Measurements from ENCODE around the gene GNG12. TPM values are rescaled to one million over a fixed set of nuclear protein-coding genes. Genes with fewer than 3 reads are reported as not detected.

Gene GNG12
- total and polyA plus RNA-seq, 9 of the 15 experiments (the other 6 are each of a cell fraction or from before 2014, with no cell fraction given): 2.6 to 6.0 (median 4.1) TPM

DNA sequence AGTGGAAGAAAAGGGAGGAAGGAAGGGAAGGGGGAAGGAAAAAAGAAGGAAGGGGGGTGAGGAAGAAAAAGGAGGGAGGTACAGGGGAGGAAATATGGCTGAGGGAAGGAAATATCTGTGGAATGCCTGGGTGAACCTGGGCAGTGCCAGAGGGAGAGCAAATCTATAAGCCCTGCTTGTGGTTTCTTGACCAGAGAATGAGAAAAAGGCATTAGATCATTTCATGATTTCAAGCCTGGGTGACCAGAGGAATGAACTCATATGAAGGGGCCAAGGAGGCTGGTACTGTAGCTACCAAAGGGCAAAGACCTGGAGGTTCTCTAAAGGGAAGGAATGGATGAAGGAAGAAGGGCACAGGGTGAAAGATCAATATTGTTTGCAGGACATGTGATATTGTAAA, 31.4 kb downstream of the GNG12 start:
- FAIRE-seq (no peak), ATAC-seq (no peak), DNase-seq (ENCODE audit: extremely low read depth in 1 of 4, low spot score in 3 of 4) (no peak)
- H3K4me2 ChIP-seq (ENCODE audit: insufficient read depth, low read length): no peak overlapping the region
- no peak overlapping the region for H3K9ac ChIP-seq (ENCODE audit: insufficient read depth in 1 of 2, low read depth in 2 of 2, low read length in 2 of 2)
- H3K4me3 ChIP-seq: no peak overlapping the region
- H4K20me1 ChIP-seq (replicated peaks; ENCODE audit: control insufficient read depth, insufficient read depth, low read length): no peaks in the 10 kb centered on the region
- no peaks in the 10 kb centered on the region for H3K36me3 ChIP-seq (ENCODE audit: control insufficient read depth, insufficient read depth, low read length)
- ChIA-PET CTCF (ENCODE audit: low intra/inter-chr PET ratio) (no interaction called here), POLR2A (no interaction called here)
- H3K9me3 ChIP-seq (replicated peaks; ENCODE audit: control insufficient read depth, insufficient read depth, low read depth, low read length): no peaks in the 10 kb centered on the region
- BruUV-seq (replicated peaks): no TSS peak
- no peaks in the 10 kb centered on the region for H3K4me1 ChIP-seq (replicated peaks in 1 of 2; ENCODE audit: control insufficient read depth in 2 of 2, insufficient read depth in 2 of 2, low read length in 2 of 2)
- peaks cover 13 to 15% of the 10 kb centered on the region in 2 experiments; a peak in 4 of 5 replicates for H3K27me3 ChIP-seq (ENCODE audit: control insufficient read depth in 2 of 2, insufficient read depth in 2 of 2, low read length in 2 of 2)
- intact Hi-C loops (cut with micrococcal nuclease) (no loop called here), in situ Hi-C loops (cut with MboI) (no loop called here)
- TF ChIP-seq SNRNP70 (optimal IDR thresholded peaks at IDR 0.05; ENCODE audit: low read depth, low read length): no peak
- TF ChIP-seq, protein P1, sequence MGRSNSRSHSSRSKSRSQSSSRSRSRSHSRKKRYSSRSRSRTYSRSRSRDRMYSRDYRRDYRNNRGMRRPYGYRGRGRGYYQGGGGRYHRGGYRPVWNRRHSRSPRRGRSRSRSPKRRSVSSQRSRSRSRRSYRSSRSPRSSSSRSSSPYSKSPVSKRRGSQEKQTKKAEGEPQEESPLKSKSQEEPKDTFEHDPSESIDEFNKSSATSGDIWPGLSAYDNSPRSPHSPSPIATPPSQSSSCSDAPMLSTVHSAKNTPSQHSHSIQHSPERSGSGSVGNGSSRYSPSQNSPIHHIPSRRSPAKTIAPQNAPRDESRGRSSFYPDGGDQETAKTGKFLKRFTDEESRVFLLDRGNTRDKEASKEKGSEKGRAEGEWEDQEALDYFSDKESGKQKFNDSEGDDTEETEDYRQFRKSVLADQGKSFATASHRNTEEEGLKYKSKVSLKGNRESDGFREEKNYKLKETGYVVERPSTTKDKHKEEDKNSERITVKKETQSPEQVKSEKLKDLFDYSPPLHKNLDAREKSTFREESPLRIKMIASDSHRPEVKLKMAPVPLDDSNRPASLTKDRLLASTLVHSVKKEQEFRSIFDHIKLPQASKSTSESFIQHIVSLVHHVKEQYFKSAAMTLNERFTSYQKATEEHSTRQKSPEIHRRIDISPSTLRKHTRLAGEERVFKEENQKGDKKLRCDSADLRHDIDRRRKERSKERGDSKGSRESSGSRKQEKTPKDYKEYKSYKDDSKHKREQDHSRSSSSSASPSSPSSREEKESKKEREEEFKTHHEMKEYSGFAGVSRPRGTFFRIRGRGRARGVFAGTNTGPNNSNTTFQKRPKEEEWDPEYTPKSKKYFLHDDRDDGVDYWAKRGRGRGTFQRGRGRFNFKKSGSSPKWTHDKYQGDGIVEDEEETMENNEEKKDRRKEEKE (IDR thresholded peaks at IDR 0.05; ENCODE audit: borderline replicate concordance in 1 of 2, control insufficient read depth in 1 of 2, low read depth in 2 of 2, low read length in 1 of 2): no peak
- no peak for TF ChIP-seq BMI1 (IDR thresholded peaks at IDR 0.05; ENCODE audit: low read length)
- TF ChIP-seq JUND (IDR thresholded peaks at IDR 0.05; ENCODE audit: borderline replicate concordance, low read depth, low read length): no peak
- TF ChIP-seq JUND (tag; IDR thresholded peaks at IDR 0.05; ENCODE audit: borderline replicate concordance, low read depth, low read length): no peak
- no peak for TF ChIP-seq EZH2 (IDR thresholded peaks at IDR 0.05; ENCODE audit: borderline replicate concordance, low read depth, low read length)
- no peak for TF ChIP-seq CBX3 (IDR thresholded peaks at IDR 0.05; ENCODE audit: borderline replicate concordance in 1 of 2, low read length in 2 of 2)
- TF ChIP-seq WHSC1 (IDR thresholded peaks at IDR 0.05; ENCODE audit: low read length): no peak
- no peak for TF ChIP-seq ZNF766 (CRISPR knock-in tag; conservative IDR thresholded peaks at IDR 0.05)
- TF ChIP-seq BRF1 (IDR thresholded peaks at IDR 0.05; ENCODE audit: borderline replicate concordance, extremely low read depth, insufficient read length): no peak
- TF ChIP-seq ZNF644 (tag; IDR thresholded peaks at IDR 0.05; ENCODE audit: low read depth): no peak
- TF ChIP-seq, protein P2, sequence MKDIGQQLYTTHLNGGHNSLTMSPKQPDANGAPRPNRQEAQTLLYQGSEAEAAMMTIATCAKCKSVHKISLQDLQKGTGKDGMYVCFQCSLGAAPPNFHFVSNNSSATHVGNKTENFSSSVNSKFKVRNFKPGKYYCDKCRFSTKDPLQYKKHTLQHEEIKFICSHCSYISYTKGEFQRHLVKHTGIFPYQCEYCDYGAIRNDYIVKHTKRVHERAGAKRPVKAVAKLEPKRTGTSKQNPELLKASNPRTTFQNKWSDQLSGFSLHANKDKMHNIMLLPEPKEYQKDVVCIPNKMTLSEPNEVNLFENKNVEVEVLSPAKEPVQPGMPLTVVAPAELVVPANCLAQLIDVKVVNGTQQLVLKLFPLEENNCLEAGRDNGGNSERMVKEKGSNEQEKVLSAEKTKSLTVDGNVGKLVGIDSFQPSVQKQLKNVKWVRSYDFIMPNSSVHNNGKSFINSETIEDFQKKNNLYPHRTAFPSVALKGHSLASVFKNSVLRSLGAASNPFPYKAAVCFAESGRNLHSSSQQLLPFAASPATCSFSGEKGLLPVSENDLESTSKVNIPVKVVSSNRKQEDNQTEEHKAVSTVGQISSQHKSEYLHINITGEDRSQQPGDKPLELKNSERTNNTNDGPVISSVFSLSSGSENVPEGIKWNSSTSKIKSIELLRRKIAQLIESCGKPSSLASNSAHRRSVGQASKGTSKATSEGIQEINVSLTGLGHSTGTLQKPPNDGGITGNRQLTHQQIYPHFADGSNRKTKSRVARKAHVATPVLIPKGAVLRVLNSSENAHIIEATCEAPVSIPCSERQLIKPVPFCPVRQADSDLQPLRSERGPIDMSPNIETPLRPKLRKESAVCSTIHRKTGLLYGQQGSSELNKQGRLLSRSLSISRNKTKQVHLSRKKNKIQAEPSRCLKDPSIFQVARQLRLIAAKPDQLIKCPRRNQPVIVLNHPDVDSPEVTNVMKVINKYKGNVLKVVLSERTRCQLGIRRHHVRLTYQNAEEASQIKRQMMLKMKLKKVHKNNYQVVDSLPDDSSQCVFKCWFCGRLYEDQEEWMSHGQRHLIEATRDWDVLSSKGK (CRISPR knock-in tag; IDR thresholded peaks at IDR 0.05): no peak
- H3K79me2 ChIP-seq (ENCODE audit: control insufficient read depth, insufficient read depth, low read length): no peaks in the 10 kb centered on the region
- H3K9me1 ChIP-seq (ENCODE audit: control insufficient read depth, insufficient read depth, low read length): no peaks in the 10 kb centered on the region
- no peak overlapping the region for H3K27ac ChIP-seq (ENCODE audit: extremely low read depth, low read depth, low read length)
- no peak overlapping the region for H2AFZ ChIP-seq (ENCODE audit: low read depth, low read length)

Measured in K562 (cell line).